Small intestine (tissue), 7 donors: ENCODE results near the gene TEX35. TPM values are rescaled to one million over a fixed set of nuclear protein-coding genes. Genes with fewer than 3 reads are reported as not detected.

Experiments
- DNase-seq, 2 donors: peaks; one replicate each; pipeline versions ENCODE4 v3.0.0 to v3.0.0-alpha.2; 2013
- FAIRE-seq: peaks from 2 replicates; lab custom pipeline; 2012; peaks lifted over from hg19 to GRCh38; lab: Jason Lieb, UNC
- H3K27ac ChIP-seq, 3 donors: one replicate each; pipeline ENCODE4 v1.5.1; 2013; ENCODE audit warnings: low read length in 2 of 3, mild to moderate bottlenecking in 2 of 3, control low read depth in 1 of 3, inconsistent platforms in 1 of 3, low read depth in 1 of 3, moderate library complexity in 1 of 3
- H3K27me3 ChIP-seq, 3 donors: one replicate each; pipeline ENCODE4 v1.6.1; 2013; ENCODE audit warnings: low read length in 3 of 3, inconsistent platforms in 1 of 3; ENCODE audit not compliant: control insufficient read depth in 3 of 3, insufficient read depth in 3 of 3
- H3K36me3 ChIP-seq, 3 donors: one replicate each; pipeline ENCODE4 v1.6.1; 2013; ENCODE audit warnings: low read length in 3 of 3, inconsistent platforms in 1 of 3, low read depth in 1 of 3, mild to moderate bottlenecking in 1 of 3, moderate library complexity in 1 of 3; ENCODE audit not compliant: control insufficient read depth in 3 of 3, insufficient read depth in 2 of 3
- H3K4me1 ChIP-seq, 3 donors: one replicate each; pipeline ENCODE4 v1.6.1; 2013; ENCODE audit warnings: low read length in 2 of 3, inconsistent platforms in 1 of 3, low read depth in 1 of 3, mild to moderate bottlenecking in 1 of 3, moderate library complexity in 1 of 3; ENCODE audit not compliant: control insufficient read depth in 3 of 3, insufficient read depth in 2 of 3
- H3K4me3 ChIP-seq, 3 donors: one replicate each; pipeline ENCODE4 v1.5.1; 2013; ENCODE audit warnings: low read length in 3 of 3, control low read depth in 1 of 3, inconsistent platforms in 1 of 3, low read depth in 1 of 3, mild to moderate bottlenecking in 1 of 3, moderate library complexity in 1 of 3
- H3K9me3 ChIP-seq, 2 donors: one replicate each; pipeline ENCODE4 v1.6.1; 2013; ENCODE audit warnings: low read depth in 1 of 2, low read length in 1 of 2; ENCODE audit not compliant: control insufficient read depth in 2 of 2, insufficient read depth in 1 of 2
- WGBS, 3 donors: extraction: QIAGEN DNeasy Blood & Tissue Kit; methylation state at CpG; one replicate each; pipeline ENCODE4 v1.1.7; 2013; 5-methylcytosine and 5-hydroxymethylcytosine counted together
- polyA plus RNA-seq, 4 donors: library from polyadenylated mRNA; stranded (reverse) in 3 of 4; unstranded in 1 of 4; fragments of 200-250 nt in 3 of 4; fragments of 120-200 nt in 1 of 4; gene quantifications; one replicate each; pipeline versions ENCODE4 v1.2.1 to v1.2.3, GENCODE V29; 2013
- donor health status: healthy with polysubstance abuse.
- donor health status: control.
- donor health status: control.
- donor health status: Bipolar disorder and iron deficiency.
- donor health status: healthy.

The TEX35 gene
- polyA plus RNA-seq, 4 donors, result 0.04 to 2.5 (median 0.87) TPM

- Histone ChIP-seq H3K4me3 (no peak overlapping the region), H3K27ac (no peak overlapping the region), H3K4me1 (no peaks in the 10 kb centered on the region), H3K36me3 (no peaks in the 10 kb centered on the region), H3K27me3 (no peaks in the 10 kb centered on the region), H3K9me3 (no peaks in the 10 kb centered on the region)
- 31 to 47% (median 46%) methylated on average over 14 of the region's 14 CpGs for WGBS, 3 donors
- FAIRE-seq, result no peak
- peak in 1 of 2 donors; percentile 62 for DNase-seq
Observed at GRCh38 chr1:178513278-178513983, 522 bp downstream of the TEX35 start.

DNA sequence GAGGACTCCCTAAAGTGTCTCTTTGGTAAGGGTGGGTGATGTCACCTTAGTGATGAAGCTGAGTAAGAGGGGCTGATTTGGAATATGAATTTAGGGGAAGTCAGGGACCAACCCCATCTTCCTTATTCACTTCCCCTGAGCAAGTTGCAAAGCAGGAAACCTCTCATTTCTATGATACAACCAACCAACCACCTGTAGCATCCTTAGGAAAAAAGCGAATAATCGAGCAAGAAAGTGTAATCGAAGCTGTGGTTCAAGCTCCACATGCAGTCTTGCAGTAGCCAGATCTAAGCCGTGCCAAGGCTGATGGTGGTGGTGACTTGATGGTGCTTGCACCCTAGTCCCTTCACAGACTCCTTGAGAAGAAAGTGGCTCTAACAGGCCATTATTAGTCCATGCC is 3.2 kb downstream of the TEX35 start:
- FAIRE-seq (no peak), DNase-seq (no peak)
- no peak overlapping the region for H3K4me3 ChIP-seq
- H3K27me3 ChIP-seq, result no peaks in the 10 kb centered on the region
- WGBS, 3 donors, result 87 to 96% (median 95%) methylated on average over 4 of the region's 4 CpGs
- H3K4me1 ChIP-seq, result no peaks in the 10 kb centered on the region
- no peak overlapping the region for H3K27ac ChIP-seq
- H3K36me3 ChIP-seq, result no peaks in the 10 kb centered on the region
- no peaks in the 10 kb centered on the region for H3K9me3 ChIP-seq

DNA sequence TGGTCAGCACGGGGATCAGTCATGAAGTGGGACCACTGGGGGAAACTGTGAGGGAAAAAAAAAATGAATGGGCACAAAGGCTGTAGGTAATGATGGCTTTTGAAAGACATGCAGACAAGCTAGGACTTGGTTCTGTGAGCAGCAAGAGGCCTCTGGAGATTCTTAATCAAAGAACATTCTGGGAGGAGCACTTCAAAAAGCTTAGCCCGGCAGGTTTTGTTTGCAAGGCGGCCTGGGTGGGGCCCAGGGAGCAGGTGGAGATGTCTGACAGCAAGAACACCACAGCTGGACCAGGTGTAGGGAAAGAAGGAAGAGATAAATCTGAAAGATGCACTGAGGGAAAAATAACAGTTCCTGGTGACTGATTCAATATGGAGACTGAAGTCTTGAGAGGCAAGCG is 6.0 kb downstream of the TEX35 start:
- H3K27ac ChIP-seq, result no peak overlapping the region
- 20 to 69% (median 41%) methylated on average over 4 of the region's 4 CpGs for WGBS, 3 donors
- no peaks in the 10 kb centered on the region for H3K4me1 ChIP-seq
- H3K4me3 ChIP-seq, result no peak overlapping the region
- H3K27me3 ChIP-seq, result no peaks in the 10 kb centered on the region
- H3K9me3 ChIP-seq, result no peaks in the 10 kb centered on the region
- no peaks in the 10 kb centered on the region for H3K36me3 ChIP-seq
- FAIRE-seq (no peak), DNase-seq (peak in 1 of 2 donors; percentile 29)

DNA sequence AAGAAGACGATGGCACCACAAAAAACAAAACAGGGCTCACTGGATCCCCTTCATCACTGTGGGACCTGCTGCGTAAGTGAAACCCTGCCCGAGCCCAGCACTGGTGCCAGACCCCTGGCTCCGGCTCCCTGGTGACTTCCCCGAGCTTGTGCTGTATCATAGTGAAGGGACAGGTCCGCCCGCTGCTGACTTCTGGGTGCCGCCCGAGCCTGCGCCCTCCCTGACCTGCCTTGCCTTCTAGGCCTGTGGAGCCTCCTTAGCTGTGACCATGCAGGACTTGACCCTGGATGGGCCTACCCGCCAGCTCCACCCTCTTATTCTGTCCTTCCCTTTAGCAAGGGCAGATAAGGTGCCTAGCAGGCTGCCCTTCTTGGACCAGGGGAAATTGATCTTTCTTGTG is 7.9 kb downstream of the TEX35 start:
- H3K36me3 ChIP-seq, result no peaks in the 10 kb centered on the region
- FAIRE-seq, result no peak
- 87 to 97% (median 96%) methylated on average over 11 of the region's 11 CpGs for WGBS, 3 donors

DNA sequence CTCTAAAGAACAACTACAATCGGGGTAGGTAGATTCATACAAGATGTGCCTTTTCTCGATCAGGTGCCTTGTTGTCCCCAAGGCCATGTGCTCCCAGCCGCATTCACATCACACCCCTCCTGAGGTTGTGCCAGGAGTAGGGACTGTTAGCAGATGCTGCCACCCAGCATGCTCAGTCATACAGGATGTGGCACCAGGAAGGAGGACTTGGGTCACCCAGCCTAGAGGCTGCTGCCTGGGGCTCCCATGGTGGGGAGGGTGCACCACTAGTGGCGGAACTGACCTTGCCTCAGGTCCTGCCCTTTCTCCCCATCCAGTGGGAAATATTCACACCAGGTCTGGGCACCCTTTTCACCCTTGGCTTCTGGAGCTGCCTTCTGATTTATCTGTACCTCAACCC is 8.3 kb downstream of the TEX35 start:
- Histone ChIP-seq H3K27ac (no peak overlapping the region), H3K9me3 (peaks cover 0 to 3% of the 10 kb centered on the region in 2 donors), H3K4me1 (no peaks in the 10 kb centered on the region), H3K27me3 (no peaks in the 10 kb centered on the region), H3K36me3 (no peaks in the 10 kb centered on the region), H3K4me3 (no peak overlapping the region)
- WGBS, 3 donors, result 96 to 100% (median 98%) methylated on average over 4 of the region's 4 CpGs
- DNase-seq (no peak), FAIRE-seq (no peak)

More for the DNA sequence above, 7.9 kb downstream of the TEX35 start:
- no peak overlapping the region for H3K27ac ChIP-seq
- no peaks in the 10 kb centered on the region for H3K27me3 ChIP-seq
- no peaks in the 10 kb centered on the region for H3K4me1 ChIP-seq
- no peak overlapping the region for H3K4me3 ChIP-seq
- H3K9me3 ChIP-seq, result peaks cover 0 to 3% of the 10 kb centered on the region in 2 donors
- no peak for DNase-seq

GRCh38 chr1:178527117-178527516 is 14.2 kb downstream of the TEX35 start:
- Histone ChIP-seq H3K27me3 (no peaks in the 10 kb centered on the region), H3K36me3 (no peaks in the 10 kb centered on the region), H3K4me1 (peaks cover 0 to 25% (median 0%) of the 10 kb centered on the region in 3 donors), H3K9me3 (peaks cover 0 to 3% of the 10 kb centered on the region in 2 donors), H3K4me3 (no peak overlapping the region), H3K27ac (no peak overlapping the region)
- WGBS, 3 donors, result 78 to 86% (median 85%) methylated on average over 4 of the region's 4 CpGs
- no peak for FAIRE-seq
- DNase-seq, result no peak

- Histone ChIP-seq H3K9me3 (peaks cover 0 to 3% of the 10 kb centered on the region in 2 donors), H3K27ac (no peak overlapping the region)
- no peak for FAIRE-seq
Observed at GRCh38 chr1:178528228-178528952, 15.5 kb downstream of the TEX35 start.

GRCh38 chr1:178528953-178529335 is 16.0 kb downstream of the TEX35 start:
- no peak overlapping the region for H3K27ac ChIP-seq

More at GRCh38 chr1:178528228-178528952, 15.5 kb downstream of the TEX35 start:
- no peak for DNase-seq
- H3K27me3 ChIP-seq, result no peaks in the 10 kb centered on the region
- H3K36me3 ChIP-seq, result no peaks in the 10 kb centered on the region
- no peak overlapping the region for H3K4me3 ChIP-seq
- H3K4me1 ChIP-seq, result peaks cover 0 to 27% (median 0%) of the 10 kb centered on the region in 3 donors
- WGBS, 3 donors, result 83 to 89% (median 87%) methylated on average over 10 of the region's 10 CpGs

More at GRCh38 chr1:178528953-178529335, 16.0 kb downstream of the TEX35 start:
- WGBS, 3 donors, result 82% methylated on average over 4 of the region's 4 CpGs
- Histone ChIP-seq H3K4me1 (peaks cover 0 to 27% (median 0%) of the 10 kb centered on the region in 3 donors), H3K36me3 (no peaks in the 10 kb centered on the region), H3K9me3 (peaks cover 0 to 3% of the 10 kb centered on the region in 2 donors), H3K27me3 (no peaks in the 10 kb centered on the region), H3K4me3 (no peak overlapping the region)
- DNase-seq (no peak), FAIRE-seq (no peak)
